Prostate gland (tissue), 2 donors: Measurements from ENCODE around the gene SMIM22.

Source experiments
- POLR2A ChIP-seq: fragments of 450-650 bp; IDR thresholded peaks from one replicate; pipeline ENCODE4 v1.6.1; 2016; ENCODE audit warnings: antibody characterized with exemption, mild to moderate bottlenecking
- POLR2AphosphoS5 ChIP-seq: sonication (generic); formaldehyde crosslinking; IDR thresholded peaks from one replicate; pipeline ENCODE4 v1.6.1; 2017; ENCODE audit warnings: antibody characterized with exemption
- TF ChIP-seq, protein P1 (sequence below), 4 experiments: fragments of 200-600 bp in 2 of 4; fragments of 450-650 bp in 2 of 4; sonication (generic) in 2 of 4; IDR thresholded peaks; 1 replicate in 3 of 4; 2 replicates in 1 of 4; pipeline ENCODE4 v1.5.1; 2016 to 2019; ENCODE audit warnings: antibody characterized with exemption in 4 of 4, mild to moderate bottlenecking in 2 of 4, moderate library complexity in 2 of 4

DNA sequence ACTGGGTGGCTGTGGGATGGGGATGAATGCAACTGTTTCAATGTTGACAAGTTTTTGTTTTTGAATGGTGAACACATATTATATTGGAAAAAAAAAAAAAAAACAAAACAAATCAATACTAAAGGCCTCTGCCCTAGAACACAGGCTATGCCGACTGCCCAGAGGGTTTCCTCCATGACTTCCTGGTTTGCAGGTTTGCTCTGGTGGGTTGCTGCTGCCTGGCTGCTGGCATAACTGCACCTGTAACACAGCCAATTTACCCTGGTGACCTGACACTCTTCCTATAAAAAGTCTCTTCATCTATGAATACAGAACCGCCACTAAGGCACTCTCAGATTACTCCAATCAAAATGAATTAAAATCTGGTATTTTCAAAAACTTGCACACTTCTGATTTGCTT lies 41.6 kb downstream of the SMIM22 start:
- TF ChIP-seq, protein P1, sequence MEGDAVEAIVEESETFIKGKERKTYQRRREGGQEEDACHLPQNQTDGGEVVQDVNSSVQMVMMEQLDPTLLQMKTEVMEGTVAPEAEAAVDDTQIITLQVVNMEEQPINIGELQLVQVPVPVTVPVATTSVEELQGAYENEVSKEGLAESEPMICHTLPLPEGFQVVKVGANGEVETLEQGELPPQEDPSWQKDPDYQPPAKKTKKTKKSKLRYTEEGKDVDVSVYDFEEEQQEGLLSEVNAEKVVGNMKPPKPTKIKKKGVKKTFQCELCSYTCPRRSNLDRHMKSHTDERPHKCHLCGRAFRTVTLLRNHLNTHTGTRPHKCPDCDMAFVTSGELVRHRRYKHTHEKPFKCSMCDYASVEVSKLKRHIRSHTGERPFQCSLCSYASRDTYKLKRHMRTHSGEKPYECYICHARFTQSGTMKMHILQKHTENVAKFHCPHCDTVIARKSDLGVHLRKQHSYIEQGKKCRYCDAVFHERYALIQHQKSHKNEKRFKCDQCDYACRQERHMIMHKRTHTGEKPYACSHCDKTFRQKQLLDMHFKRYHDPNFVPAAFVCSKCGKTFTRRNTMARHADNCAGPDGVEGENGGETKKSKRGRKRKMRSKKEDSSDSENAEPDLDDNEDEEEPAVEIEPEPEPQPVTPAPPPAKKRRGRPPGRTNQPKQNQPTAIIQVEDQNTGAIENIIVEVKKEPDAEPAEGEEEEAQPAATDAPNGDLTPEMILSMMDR (IDR thresholded peaks at IDR 0.05), result no peak
- TF ChIP-seq POLR2A (no peak), POLR2AphosphoS5 (no peak)
